ENCODE data around the gene ASB9.
"Not testable (repeated sequence)": the region's sequence is repeated elsewhere in the genome, so short reads cannot be mapped to it uniquely, and the experiment has no call there.

The ASB9 gene

DNA sequence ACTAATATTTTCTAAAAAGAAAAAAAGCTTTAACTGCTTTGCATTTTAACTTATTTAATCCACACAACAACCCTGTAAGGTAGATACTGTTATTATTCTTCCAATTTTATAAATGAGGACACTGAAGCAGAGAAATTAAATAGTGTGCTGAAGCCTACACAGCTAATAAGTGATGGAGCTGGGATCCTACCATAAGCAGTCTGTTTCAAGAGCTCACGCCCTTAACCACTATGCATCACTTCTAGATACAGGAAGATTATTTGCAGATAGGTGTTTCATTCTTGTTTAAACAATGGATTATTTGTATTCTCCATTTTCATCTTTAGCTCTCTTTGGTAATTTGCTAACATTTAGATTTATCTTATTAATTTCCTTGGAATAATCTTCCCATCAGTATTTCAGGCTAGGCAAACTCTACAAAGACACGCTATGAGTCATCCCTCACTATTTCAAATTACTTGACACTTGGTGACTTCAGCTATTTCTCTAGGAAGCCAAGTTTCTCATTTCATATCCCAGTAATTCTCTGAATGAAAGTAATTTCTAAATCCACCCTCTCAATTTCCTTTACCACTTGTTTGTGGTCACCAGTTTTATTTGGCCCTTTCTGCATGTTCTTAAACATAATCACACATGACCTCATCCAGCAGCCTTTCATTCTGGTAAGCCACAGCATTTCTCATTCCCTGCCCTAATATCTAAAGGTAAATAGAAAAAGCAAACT is 67.3 kb downstream of the ASB9 start:
- TF ChIP-seq, protein P1, sequence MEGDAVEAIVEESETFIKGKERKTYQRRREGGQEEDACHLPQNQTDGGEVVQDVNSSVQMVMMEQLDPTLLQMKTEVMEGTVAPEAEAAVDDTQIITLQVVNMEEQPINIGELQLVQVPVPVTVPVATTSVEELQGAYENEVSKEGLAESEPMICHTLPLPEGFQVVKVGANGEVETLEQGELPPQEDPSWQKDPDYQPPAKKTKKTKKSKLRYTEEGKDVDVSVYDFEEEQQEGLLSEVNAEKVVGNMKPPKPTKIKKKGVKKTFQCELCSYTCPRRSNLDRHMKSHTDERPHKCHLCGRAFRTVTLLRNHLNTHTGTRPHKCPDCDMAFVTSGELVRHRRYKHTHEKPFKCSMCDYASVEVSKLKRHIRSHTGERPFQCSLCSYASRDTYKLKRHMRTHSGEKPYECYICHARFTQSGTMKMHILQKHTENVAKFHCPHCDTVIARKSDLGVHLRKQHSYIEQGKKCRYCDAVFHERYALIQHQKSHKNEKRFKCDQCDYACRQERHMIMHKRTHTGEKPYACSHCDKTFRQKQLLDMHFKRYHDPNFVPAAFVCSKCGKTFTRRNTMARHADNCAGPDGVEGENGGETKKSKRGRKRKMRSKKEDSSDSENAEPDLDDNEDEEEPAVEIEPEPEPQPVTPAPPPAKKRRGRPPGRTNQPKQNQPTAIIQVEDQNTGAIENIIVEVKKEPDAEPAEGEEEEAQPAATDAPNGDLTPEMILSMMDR (IDR thresholded peaks at IDR 0.05), result no peak
- Histone ChIP-seq H3K27me3 (no peaks in the 10 kb centered on the region), H3K27ac (no peak overlapping the region), H3K36me3 (no peaks in the 10 kb centered on the region), H3K4me3 (ENCODE audit: low read depth in 1 of 2, low read length in 1 of 2) (no peak overlapping the region), H3K9me3 (no peaks in the 10 kb centered on the region), H3K4me1 (ENCODE audit: control insufficient read depth in 1 of 2, insufficient read depth in 1 of 2, low read depth in 1 of 2, low read length in 1 of 2) (no peaks in the 10 kb centered on the region)

DNA sequence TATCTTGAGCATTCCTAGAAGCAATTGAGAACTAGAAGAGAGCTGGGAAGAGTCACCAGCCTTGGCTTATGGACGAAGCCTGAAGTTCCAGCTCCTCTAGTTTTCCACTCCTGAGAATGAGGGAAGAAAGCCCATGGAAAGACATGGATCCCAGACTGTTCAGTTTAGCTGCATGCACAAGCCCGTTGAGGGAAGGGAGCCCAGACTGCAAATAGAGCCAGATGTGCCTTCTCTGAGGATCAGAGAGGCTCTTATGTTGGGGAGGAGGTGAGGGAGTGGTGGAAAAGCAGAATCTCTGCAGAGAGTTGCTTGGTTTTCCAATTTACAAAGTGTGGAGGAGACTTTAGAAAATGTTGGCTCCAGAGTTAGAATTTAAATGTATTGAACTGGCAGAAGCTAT is 69.0 kb downstream of the ASB9 start:
- Histone ChIP-seq H3K4me1 (ENCODE audit: control insufficient read depth in 1 of 2, insufficient read depth in 1 of 2, low read depth in 1 of 2, low read length in 1 of 2) (no peaks in the 10 kb centered on the region), H3K36me3 (no peaks in the 10 kb centered on the region), H3K4me3 (ENCODE audit: low read depth in 1 of 2, low read length in 1 of 2) (no peak overlapping the region), H3K9me3 (no peaks in the 10 kb centered on the region), H3K27ac (no peak overlapping the region), H3K27me3 (no peaks in the 10 kb centered on the region)
- TF ChIP-seq, protein P1 (IDR thresholded peaks at IDR 0.05), result no peak

DNA sequence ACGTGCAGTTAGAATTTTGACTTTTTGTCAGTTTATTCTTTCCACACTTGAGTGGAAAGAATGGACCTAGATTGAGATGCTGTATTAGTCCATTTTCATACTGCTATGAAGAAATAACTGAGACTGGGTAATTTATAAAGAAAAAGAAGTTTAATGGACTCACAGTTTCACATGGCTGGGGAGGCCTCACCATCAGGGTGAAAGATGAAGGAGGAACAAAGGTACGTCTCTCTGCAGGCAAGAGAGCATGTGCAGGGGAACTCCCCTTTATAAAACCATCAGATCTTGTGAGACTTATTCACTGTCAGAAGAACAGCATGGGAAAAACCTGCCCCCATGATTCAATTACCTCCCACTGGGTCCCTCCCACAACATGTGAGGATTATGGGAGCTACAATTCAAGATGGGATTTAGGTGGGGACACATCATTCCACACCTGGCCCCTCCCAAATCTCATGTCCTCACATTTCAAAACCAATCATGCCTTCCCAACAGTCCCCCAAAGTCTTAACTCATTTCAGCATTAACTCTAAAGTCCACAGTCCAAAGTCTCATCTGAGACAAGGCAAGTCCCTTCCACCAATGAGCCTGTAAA is 71.2 kb downstream of the ASB9 start:
- H3K4me3 ChIP-seq (ENCODE audit: low read depth in 1 of 2, low read length in 1 of 2); H3K36me3 ChIP-seq; H3K27me3 ChIP-seq; H3K27ac ChIP-seq; H3K4me1 ChIP-seq (ENCODE audit: control insufficient read depth in 1 of 2, insufficient read depth in 1 of 2, low read depth in 1 of 2, low read length in 1 of 2); H3K9me3 ChIP-seq: not testable (repeated sequence)

DNA sequence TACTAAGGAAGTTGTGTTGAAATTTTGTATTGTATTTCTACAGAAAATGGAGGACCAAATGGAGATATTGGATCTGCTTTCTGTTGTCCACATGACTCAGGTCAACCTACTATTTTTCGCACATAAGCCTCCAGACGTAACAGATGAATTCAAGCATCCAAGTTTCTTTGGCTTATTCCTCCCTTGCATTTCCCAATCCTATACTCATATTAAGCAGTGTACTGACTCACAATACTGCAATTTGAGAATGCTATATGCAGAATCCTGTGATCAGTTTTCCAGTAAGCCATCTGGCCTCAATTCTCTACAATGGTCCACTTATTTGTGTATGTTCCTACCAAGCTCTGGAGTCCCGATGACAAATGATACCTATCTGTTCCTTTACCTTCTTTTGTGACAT is 75.7 kb downstream of the ASB9 start:
- H3K9me3 ChIP-seq, result no peaks in the 10 kb centered on the region
- TF ChIP-seq, protein P1 (IDR thresholded peaks at IDR 0.05), result no peak
- H3K27ac ChIP-seq, result no peak overlapping the region
- H3K36me3 ChIP-seq, result no peaks in the 10 kb centered on the region
- H3K4me3 ChIP-seq (ENCODE audit: low read depth in 1 of 2, low read length in 1 of 2), result no peak overlapping the region
- no peaks in the 10 kb centered on the region for H3K27me3 ChIP-seq
- H3K4me1 ChIP-seq (ENCODE audit: control insufficient read depth in 1 of 2, insufficient read depth in 1 of 2, low read depth in 1 of 2, low read length in 1 of 2), result no peaks in the 10 kb centered on the region
